ENCODE results near the gene ADGRF5.
"Not testable (repeated sequence)": the region's sequence is repeated elsewhere in the genome, so short reads cannot be mapped to it uniquely, and the experiment has no call there.

The ADGRF5 gene

GRCh38 chr6:46882645-46883044, 39.1 kb downstream of the ADGRF5 start:
- no peak for DNase-seq

DNA sequence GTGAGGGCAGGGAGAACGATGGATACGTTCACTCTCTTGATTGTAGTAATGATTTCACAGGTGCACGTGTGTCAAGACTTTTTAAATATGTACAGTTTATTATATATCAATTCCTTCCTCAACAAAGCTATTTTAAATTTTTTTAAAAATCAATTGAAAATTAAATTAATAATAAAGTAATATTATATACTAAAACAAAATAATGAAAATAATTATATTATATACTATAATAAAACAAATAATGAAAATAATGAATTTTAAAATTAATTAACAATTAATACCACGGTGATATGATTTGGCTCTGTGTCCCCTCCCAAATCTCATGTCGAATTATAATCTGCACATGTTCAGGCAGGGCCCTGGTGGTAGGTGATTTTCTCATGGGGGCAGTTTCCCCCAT, 42.7 kb downstream of the ADGRF5 start:
- DNase-seq: no peak

- no peak for DNase-seq
Observed at GRCh38 chr6:46876126-46876525, 45.6 kb downstream of the ADGRF5 start.

DNA sequence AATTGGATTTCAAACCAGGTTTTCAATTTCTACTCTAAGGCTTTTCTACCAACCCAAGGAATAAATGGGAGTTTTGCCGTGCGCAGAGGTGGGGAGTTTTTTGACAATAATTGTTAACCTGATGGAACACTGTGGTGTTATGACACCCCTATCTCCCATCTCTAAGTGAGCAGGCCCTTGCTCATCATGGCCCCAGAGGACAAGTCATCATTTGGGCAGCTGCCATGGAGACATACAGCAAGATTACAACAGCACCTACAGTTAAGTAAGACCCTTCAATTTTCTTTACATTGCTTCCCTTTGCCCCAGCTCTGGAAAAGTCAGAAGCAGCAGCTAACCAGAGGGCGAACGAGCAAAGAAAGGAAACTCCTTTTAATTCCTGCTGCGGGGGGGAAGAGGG, 54.3 kb downstream of the ADGRF5 start:
- DNase-seq: no peak

DNA sequence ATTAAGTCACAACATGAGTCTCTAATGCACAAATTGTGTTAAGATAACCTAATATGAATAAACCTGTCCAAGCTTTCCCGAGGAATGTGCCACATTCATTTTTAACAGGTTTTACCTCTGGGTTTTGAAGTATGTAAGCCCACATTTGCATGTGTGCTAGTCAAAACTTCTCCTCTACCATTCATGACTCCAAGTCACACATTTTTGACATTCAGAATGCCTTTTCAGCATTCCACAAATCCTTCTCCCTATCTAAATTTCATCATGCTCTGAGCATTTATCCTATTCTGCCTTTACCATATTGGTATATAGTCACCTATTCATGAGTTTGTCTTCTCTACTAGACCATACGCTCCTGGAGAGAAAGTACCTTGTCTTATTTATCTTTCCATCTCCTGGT, 56.5 kb downstream of the ADGRF5 start:
- DNase-seq: no peak

GRCh38 chr6:46863791-46864190, 57.9 kb downstream of the ADGRF5 start:
- DNase-seq: no peak

DNA sequence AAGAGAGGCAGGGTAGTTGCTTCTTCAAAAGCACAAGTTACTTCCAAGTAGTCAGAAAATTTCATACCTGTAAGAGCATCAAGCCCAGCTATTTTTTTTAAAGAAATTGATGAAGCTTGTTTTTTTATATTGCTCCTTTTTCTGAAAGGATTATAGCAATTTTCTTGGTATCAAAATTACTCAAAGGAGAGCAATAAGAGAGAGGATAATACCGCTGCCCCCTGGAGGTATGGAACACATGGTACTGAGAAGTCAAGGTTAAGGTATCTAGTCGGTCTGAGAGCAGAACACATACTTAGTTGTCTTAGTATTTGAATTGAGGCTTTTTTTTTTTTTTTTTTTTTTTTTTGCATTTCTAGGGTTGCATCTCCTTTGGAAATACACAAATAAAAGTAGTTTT, 59.4 kb downstream of the ADGRF5 start:
- no peak for DNase-seq

DNA sequence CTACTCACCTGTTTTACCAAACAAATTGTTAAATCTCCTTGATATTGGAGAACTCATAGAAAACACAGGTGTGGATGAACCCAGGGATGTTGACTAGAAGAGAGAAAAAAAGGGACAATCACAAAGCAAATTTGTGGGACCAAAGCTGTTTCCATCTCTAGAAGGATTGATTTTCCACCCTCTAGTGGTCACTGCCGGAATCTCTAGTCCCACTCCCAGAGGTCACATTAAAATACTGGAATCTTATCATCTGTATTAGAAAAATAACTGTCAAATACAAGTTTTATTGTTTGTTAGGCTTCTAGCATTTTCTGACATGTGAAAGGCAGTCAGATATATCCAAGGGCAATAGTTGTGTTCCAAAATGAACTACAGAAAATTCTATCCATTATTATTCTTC, 65.8 kb downstream of the ADGRF5 start:
- DNase-seq: not testable (repeated sequence)

DNA sequence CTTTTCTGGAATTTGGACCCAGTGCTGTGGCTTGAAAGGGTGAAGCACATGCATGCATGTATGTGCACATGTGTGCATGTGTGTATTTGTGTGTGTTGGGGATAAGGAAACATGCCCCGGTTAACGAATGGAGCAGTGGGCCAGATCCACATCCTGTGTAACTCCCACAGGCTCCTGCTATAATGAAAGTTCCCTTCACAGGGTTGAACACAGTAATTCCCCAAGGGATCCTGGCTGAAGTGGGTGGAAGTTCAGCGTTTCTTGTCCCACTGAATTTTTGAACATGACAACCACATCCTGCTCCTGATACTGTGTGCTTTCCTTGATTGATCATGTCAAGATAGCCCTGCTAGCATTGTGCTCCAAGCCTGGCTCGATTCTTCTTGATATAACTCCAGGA, 70.2 kb downstream of the ADGRF5 start:
- not testable (repeated sequence) for DNase-seq

DNA sequence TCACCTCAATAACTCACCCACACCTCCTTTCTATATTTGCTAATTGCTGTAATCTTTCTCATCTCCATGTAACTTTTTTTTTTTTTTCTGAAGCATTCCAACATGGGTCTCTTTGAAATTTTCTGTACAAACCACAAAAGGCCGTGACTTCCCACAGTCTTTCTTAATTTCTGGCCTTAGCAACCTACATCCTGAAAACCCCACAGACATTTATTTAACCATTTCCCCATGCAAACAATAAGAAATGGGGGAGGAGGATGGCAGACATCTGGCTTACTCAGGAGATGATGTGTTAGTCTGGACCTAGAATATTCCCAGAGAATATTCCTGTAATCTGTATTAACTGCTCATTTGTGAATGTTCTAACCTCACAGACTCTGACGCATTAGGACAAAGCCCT, 70.9 kb downstream of the ADGRF5 start:
- DNase-seq: no peak

DNA sequence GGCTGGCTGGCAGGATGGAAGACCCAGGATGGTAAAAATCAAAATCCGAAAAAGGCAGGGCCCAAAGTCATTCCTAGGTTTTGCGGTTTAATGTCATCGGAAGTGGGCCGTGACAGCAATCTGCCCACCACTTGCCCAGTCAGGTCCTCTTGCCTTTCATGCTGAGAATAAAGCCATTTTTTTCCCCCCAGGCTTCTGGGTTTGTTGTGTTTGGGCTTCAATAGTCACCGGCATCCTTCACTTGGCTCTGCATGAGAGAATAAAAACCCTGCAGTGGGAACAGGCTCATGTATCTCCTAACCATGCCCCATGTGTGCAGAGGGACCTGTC, 72.4 kb downstream of the ADGRF5 start:
- DNase-seq: no peak

DNA sequence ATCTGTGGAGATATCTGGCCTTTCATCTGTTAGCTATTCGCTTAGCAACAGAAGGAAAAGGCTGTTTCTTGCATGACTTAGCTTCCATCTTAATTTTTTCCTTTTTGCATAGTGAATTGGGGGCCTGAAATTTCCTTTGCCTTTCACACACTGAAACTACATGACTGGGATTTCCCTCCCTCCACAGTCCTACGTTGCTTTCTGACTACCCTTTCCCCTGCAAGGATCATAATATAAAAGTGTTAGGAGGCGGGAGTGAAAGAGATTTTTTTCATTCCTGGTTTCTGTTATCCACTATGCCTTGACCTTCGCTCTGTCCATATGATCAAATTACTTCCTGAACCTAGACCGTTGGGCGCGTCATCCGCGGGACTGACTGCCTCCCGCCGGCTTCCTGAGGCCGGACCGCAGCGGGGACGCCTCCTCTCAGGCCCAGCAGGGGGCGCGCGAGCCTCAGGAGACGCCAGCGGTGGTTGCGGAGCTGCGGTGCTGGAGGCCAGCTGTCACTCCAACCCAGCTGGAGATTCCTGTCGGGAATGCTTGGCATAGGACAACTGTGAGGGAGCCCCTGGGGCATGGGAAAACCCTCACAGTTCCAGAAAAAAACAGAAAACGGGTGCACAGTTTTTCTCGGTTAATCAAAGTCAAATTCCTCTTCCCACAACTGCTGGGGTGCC, 72.9 kb downstream of the ADGRF5 start:
- DNase-seq: peak; percentile 19

DNA sequence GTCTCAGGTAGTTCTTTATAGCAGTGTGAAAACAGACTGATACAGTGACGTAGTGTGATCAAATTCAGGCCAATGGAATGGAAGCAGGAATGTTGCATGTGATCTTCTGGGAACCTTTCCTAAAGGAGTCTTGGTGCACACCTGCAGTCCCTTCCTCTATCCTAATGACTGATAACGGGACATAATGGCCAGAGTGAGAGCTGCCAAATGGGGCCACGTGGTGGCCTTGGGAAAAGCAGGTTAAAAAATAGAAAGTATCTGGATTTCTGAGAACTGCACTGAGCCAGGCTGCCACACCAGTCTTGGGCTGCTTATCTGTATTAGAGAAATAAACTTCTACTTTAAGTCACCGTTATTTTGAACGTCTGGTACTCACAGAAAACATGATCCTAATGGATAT, 76.6 kb downstream of the ADGRF5 start:
- DNase-seq: no peak

DNA sequence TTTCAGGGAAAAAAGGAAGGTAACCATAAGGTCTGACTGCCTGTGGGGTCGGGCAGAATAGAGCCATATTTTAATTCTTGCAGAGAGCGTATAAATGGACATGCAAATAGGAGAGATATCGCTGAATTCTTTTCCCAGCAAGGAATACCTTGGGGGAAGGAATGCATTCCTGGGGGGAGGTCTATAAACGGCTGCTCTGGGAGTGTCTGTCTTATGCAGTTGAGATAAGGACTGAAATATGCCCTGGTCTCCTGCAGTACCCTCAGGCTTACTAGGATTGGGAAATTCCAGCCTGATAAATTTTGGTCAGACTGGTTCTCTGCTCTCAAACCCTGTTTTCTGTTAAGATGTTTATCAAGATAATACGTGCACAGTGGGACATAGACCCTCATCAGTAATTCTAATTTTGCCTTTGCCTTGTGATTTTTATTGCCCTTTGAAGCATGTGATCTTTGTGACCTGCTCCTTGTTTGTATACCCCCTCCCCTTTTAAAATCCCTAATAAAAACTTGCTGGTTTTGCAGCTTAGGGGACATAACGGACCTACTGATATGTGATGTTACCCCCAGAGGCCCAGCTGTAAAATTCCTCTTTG, 79.4 kb downstream of the ADGRF5 start:
- not testable (repeated sequence) for DNase-seq

GRCh38 chr6:46838033-46838432, 83.7 kb downstream of the ADGRF5 start:
- DNase-seq: no peak

DNA sequence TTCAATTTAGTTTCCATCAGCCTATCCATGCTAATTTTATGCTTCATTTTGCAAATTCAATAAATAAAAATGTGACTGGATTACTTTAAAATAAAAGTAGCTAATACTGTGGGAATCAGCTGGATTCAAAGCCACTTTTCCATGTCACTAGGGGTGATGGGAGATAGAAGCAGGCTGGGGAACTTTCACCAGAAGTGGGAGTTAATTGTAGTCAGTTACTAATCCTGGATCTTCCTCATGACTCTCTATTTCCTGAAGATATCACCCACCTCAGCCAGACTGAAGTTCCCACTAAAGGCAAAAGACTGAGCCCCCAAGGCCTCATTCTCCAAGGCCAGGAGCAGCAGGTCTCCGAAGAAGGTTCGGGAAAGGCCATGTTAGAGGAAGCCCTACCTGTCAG, 86.7 kb downstream of the ADGRF5 start:
- not testable (repeated sequence) for DNase-seq

GRCh38 chr6:46834257-46834916, 87.4 kb downstream of the ADGRF5 start:
- not testable (repeated sequence) for DNase-seq

DNA sequence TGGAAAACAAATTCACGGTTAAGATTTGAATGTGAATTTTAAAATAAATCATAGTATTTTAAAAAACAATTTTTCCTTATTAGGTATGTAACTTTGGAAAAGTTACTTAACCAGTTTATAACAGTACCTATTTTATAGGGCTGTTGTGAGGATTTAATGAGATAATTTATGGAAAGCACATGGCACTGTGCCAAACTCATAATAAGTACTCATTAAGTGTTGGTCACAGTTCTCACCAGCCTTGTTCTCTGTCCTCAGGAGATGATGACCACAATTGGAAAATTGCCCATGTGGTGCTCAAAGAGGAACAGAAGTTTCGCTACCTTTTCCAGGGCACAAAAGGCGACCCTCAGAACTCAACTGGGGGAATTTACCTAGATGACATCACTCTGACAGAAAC, 88.9 kb downstream of the ADGRF5 start:
- DNase-seq: no peak

DNA sequence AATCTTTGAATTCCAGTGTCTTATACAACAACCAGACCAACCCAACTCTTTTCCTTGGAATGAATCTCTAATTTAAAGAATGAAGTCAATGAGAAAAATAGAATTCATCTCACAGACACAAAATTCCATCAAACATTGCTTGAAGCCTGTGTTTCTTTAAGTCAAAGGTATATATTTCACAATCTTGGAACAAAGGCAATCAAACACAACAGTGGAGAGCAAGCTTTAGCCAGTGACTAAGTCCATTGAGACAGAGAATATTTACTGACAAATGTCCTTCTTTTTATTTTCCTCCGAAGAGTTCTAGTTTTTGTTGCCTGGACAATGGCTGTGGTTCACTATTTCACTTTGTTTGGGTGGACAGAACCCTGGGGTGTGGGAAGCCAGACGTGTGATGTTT, 92.8 kb downstream of the ADGRF5 start:
- DNase-seq: no peak

DNA sequence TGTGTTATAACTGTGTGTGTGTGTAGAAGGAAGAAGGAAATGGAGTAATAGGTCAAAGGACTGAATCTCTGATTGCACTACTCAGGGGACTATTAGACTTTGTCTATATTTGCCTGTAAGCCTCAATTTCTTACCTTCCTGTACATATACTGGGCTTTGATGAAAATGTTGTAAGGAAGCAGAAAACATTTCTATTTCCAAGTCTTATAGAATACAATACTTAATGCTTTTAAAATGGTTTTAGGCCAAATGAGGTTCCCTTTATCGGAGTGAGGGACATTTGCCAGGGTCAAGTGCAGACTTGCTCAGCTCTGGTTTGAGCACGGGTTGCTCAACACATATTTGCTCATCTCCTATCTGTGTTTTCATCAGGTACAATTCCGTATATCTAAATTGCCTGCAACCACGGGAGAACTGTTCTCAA, 100.3 kb downstream of the ADGRF5 start:
- DNase-seq: no peak

- DNase-seq: no peak
Observed at GRCh38 chr6:46819561-46819960, 102.2 kb downstream of the ADGRF5 start.

DNA sequence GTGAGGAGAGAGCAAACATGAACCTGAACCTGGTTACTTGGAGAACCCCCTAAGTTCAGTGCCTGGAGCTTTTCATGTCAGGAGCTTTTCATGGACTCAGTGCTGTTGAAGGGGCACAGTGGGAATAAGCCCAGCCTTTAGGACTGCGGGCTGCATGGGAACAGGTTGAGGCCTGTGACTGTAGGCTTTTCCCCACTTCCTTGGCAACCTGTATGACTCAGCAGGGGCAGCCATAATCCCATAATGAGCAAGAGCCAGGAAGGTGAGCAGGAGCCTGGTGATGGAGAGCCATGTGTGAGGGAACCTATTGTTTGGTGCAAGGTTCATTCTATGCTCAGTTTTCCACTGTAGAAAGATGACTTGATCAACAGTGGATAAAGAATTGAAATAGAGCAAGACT, 105.1 kb downstream of the ADGRF5 start:
- no peak for DNase-seq

- DNase-seq: no peak
Observed at GRCh38 chr6:46815130-46815529, 106.6 kb downstream of the ADGRF5 start.

- no peak for DNase-seq
Observed at GRCh38 chr6:46808806-46809205, 112.9 kb downstream of the ADGRF5 start.
